Measurements from ENCODE around the gene TRIM64.

DNA sequence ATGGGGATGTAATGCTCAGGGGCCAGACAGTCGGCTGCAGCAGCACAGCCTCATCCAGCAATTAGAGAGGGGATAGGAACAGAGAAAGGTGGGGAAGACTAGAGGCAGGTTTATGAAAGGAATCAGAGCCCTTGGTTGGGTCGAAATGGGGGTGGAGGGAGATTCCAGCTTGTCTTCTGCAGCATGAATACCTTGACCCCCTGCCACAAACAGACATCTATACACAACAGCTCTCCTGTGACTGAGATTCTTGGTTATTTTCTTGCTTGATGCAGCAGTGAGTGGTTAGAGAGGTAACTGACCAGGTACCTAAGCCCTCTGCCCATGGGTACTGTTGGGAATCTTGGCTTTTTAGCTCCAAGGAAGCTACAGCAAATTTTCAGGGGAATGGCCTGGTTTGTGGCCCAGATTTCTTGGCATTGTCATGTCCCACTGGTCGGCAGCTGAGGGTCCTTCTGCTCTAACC is 43.6 kb upstream of the TRIM64 start, which contains the start of gene TRIM49D1:
- TF ChIP-seq POLR2AphosphoS5 (IDR thresholded peaks at IDR 0.05): no peak
- TF ChIP-seq, protein P1, sequence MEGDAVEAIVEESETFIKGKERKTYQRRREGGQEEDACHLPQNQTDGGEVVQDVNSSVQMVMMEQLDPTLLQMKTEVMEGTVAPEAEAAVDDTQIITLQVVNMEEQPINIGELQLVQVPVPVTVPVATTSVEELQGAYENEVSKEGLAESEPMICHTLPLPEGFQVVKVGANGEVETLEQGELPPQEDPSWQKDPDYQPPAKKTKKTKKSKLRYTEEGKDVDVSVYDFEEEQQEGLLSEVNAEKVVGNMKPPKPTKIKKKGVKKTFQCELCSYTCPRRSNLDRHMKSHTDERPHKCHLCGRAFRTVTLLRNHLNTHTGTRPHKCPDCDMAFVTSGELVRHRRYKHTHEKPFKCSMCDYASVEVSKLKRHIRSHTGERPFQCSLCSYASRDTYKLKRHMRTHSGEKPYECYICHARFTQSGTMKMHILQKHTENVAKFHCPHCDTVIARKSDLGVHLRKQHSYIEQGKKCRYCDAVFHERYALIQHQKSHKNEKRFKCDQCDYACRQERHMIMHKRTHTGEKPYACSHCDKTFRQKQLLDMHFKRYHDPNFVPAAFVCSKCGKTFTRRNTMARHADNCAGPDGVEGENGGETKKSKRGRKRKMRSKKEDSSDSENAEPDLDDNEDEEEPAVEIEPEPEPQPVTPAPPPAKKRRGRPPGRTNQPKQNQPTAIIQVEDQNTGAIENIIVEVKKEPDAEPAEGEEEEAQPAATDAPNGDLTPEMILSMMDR (IDR thresholded peaks at IDR 0.05): no peak
- TF ChIP-seq EP300 (IDR thresholded peaks at IDR 0.05): no peak

Data from upper lobe of left lung (tissue), 4 donors.